ENCODE measurements around the gene C1QTNF12.

The C1QTNF12 gene

GRCh38 chr1:1234180-1234808, 12.2 kb downstream of the C1QTNF12 start:
- Mint-ChIP-seq H3K4me3 (peak overlapping the region; percentile 14), H3K27me3 (ENCODE audit: low read depth) (no peaks in the 10 kb centered on the region), H3K4me1 (ENCODE audit: low read depth) (peaks cover 21% of the 10 kb centered on the region), H3K9me3 (no peaks in the 10 kb centered on the region), H3K27ac (peak overlapping the region; percentile 45), H3K36me3 (ENCODE audit: low read depth) (peaks cover 24% of the 10 kb centered on the region)

GRCh38 chr1:1233567-1233892, 13.0 kb downstream of the C1QTNF12 start:
- Mint-ChIP-seq H3K27me3 (ENCODE audit: low read depth) (no peaks in the 10 kb centered on the region), H3K27ac (peak overlapping the region; percentile 89), H3K36me3 (ENCODE audit: low read depth) (peaks cover 24% of the 10 kb centered on the region), H3K4me1 (ENCODE audit: low read depth) (peaks cover 21% of the 10 kb centered on the region), H3K4me3 (peak overlapping the region; percentile 86), H3K9me3 (no peaks in the 10 kb centered on the region)

- peak overlapping the region; percentile 86 for H3K4me3 Mint-ChIP-seq
- peak overlapping the region; percentile 89 for H3K27ac Mint-ChIP-seq
- no peaks in the 10 kb centered on the region for H3K27me3 Mint-ChIP-seq (ENCODE audit: low read depth)
- H3K36me3 Mint-ChIP-seq (ENCODE audit: low read depth): peaks cover 24% of the 10 kb centered on the region
- H3K4me1 Mint-ChIP-seq (ENCODE audit: low read depth): peaks cover 21% of the 10 kb centered on the region
- H3K9me3 Mint-ChIP-seq: no peaks in the 10 kb centered on the region
These were observed 13.5 kb downstream of the C1QTNF12 start for GRCh38 chr1:1232796-1233566.

DNA sequence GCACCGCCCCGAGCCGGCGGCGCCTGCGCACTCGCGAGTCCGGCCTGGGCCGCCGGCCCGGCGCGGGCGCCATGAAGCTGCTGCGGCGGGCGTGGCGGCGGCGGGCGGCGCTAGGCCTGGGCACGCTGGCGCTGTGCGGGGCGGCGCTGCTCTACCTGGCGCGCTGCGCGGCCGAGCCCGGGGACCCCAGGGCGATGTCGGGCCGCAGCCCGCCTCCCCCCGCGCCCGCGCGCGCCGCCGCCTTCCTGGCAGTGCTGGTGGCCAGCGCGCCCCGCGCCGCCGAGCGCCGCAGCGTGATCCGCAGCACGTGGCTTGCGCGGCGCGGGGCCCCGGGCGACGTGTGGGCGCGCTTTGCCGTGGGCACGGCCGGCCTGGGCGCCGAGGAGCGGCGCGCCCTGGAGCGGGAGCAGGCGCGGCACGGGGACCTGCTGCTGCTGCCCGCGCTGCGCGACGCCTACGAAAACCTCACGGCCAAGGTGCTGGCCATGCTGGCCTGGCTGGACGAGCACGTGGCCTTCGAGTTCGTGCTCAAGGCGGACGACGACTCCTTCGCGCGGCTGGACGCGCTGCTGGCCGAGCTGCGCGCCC, 14.2 kb downstream of the C1QTNF12 start, which contains the start of gene B3GALT6:
B3GALT6 (plus strand) TSS at position 30 of the 588 bp plus-strand sequence; CDS start at position 72, 42 bp downstream.
- peaks cover 24% of the 10 kb centered on the region for H3K36me3 Mint-ChIP-seq (ENCODE audit: low read depth)

GRCh38 chr1:1231400-1232207, 14.9 kb downstream of the C1QTNF12 start, which contains the start of gene SDF4:
SDF4 (minus strand) TSS chr1:1232001; CDS start chr1:1228772, 3,229 bp downstream.
- Mint-ChIP-seq H3K27me3 (ENCODE audit: low read depth) (no peaks in the 10 kb centered on the region), H3K4me1 (ENCODE audit: low read depth) (peaks cover 21% of the 10 kb centered on the region), H3K36me3 (ENCODE audit: low read depth) (peaks cover 24% of the 10 kb centered on the region), H3K27ac (peak within 1 kb of the TSS; percentile 88), H3K9me3 (no peaks in the 10 kb centered on the region), H3K4me3 (peak within 1 kb of the TSS; percentile 91)

More for the DNA sequence above, 14.2 kb downstream of the C1QTNF12 start, which contains the start of gene B3GALT6:
- Mint-ChIP-seq H3K4me1 (ENCODE audit: low read depth) (peaks cover 21% of the 10 kb centered on the region), H3K27me3 (ENCODE audit: low read depth) (no peaks in the 10 kb centered on the region), H3K4me3 (peak within 1 kb of the TSS; percentile 91), H3K27ac (peak within 1 kb of the TSS; percentile 88), H3K9me3 (no peaks in the 10 kb centered on the region)

DNA sequence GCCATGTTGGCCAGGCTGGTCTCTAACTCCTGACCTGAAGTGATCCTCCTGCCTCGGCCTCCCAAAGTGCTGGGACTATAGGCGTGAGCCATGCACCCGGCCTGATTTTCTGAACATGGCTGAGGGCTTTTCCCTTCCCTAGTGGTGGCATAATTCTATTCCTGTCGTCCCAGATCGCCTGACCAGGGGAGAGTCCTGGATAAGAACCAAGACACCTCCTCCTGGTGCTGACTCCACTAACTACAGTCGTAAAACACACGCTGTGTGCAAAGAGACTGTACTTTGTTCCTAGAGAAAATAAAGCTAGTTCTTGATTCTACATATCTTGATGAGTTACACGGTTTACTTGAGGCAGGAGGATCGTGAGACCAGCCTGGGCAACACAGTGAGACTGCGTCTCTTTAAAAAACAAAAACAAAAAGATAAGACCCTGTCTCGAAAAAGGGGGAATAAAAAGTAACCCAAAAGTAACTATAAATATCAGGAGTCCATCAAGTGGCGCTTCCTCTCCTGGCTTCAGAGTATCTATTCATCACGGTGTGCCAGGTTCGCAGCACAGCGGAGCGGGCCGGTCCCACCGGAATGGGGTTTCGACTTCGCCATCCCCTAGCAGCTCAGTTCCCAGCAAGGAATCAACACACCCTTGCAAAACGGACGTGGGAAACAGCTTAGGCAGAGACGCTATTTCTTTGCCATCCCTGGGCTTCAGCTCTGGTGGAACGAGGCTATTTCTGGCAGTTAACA, 15.7 kb downstream of the C1QTNF12 start:
- Mint-ChIP-seq H3K36me3 (ENCODE audit: low read depth) (peaks cover 26% of the 10 kb centered on the region), H3K27me3 (ENCODE audit: low read depth) (no peaks in the 10 kb centered on the region), H3K9me3 (no peaks in the 10 kb centered on the region), H3K27ac (peak overlapping the region; percentile 88), H3K4me1 (ENCODE audit: low read depth) (peaks cover 21% of the 10 kb centered on the region), H3K4me3 (peak overlapping the region; percentile 91)

DNA sequence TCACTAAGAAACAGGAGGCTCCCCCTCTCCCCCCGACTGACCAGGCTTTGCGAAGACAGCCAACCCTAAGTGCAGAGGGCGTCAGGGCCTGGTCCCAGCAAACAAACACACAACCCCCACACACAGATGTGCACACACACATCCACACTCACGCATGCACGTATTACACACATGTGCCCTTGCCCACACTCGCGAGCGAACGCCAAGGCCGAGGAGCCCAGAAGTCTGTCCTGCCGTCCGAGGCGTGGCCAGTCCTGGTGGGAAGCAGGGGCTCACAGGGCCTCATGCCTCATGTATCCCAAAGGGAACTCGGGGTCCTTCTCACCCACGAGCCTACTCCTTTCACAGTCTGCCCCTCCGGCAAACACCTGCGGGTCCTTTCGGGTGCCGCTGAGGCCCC, 16.8 kb downstream of the C1QTNF12 start:
- Mint-ChIP-seq H3K4me3 (peak overlapping the region; percentile 29), H3K9me3 (no peaks in the 10 kb centered on the region), H3K4me1 (ENCODE audit: low read depth) (peaks cover 21% of the 10 kb centered on the region), H3K27me3 (ENCODE audit: low read depth) (no peaks in the 10 kb centered on the region), H3K27ac (no peak overlapping the region), H3K36me3 (ENCODE audit: low read depth) (peaks cover 31% of the 10 kb centered on the region)

DNA sequence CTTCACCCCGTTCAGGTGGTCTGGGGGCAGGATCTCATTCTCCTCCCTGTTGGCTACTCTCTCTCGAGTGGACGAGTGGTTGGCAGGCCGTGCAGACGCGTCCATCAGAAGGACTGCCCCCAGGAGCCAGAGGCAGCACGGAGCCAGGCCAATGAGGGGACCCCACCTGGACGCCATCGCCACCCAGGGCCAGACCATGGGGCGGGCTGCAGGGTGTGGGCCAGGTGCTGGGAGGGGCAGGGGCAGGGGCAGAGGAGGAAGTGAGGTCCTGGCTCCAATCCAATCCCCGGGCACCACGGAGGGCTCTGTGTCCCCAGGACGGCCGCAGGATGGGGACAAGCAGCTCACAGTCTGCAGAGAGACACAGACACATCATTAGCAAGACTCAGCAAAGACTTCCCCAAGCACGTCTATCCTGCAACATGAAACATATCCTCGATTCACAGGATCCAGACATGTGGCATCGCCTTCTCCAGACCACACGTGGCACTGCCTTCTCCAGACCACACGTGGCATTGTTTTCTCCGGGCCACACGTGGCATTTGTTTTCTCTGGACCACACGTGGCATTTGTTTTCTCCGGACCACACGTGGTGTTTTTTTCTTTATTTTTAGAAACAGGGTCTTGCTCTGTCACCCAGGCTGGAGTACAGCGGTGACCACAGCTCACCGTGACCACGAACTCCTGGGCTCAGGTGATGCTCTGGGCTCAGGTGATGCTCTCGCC, 17.8 kb downstream of the C1QTNF12 start:
- peaks cover 19% of the 10 kb centered on the region for H3K4me1 Mint-ChIP-seq (ENCODE audit: low read depth)
- H3K4me3 Mint-ChIP-seq: no peak overlapping the region
- no peak overlapping the region for H3K27ac Mint-ChIP-seq
- no peaks in the 10 kb centered on the region for H3K27me3 Mint-ChIP-seq (ENCODE audit: low read depth)
- no peaks in the 10 kb centered on the region for H3K9me3 Mint-ChIP-seq
- H3K36me3 Mint-ChIP-seq (ENCODE audit: low read depth): peaks cover 27% of the 10 kb centered on the region

DNA sequence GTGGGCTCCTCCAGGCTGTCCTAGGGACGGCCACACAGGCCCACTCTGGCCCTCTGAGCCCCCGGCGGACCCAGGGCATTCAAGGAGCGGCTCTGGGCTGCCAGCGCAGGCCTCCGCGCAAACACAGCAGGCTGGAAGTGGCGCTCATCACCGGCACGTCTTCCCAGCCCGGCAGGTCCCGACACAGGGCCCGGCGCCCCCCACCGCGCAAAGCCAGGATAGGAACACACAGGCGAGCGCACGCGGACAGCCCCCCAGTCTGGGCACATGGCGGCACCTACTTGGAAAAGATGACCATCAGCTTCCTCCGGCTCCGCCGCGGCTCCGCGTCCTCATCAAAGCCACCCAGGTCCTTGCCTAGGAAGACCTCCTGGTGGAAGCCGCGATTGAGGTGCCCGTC, 18.3 kb downstream of the C1QTNF12 start:
- Mint-ChIP-seq H3K4me1 (ENCODE audit: low read depth) (peaks cover 15% of the 10 kb centered on the region), H3K9me3 (no peaks in the 10 kb centered on the region), H3K36me3 (ENCODE audit: low read depth) (peaks cover 25% of the 10 kb centered on the region), H3K27ac (no peak overlapping the region), H3K4me3 (no peak overlapping the region), H3K27me3 (ENCODE audit: low read depth) (no peaks in the 10 kb centered on the region)

DNA sequence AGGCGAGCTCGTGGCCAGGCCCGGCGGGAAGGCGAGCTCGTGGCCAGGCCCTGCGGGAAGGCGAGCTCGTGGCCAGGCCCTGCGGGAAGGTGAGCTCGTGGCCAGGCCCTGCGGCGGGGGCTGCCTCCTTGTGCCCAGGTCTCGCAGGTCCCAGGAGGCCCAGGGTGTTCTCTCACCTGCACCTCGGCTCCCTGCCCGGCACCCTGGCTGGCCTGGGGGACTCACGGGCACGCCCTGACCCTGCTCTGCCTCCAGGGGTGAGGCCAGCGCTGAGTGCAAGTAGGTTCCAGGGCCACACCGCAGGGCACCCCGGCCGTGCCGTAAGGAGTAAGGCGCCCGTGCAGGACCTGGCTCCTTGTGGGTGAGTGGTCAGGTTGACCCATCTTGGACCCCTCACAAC, 19.1 kb downstream of the C1QTNF12 start:
- Mint-ChIP-seq H3K9me3 (no peaks in the 10 kb centered on the region), H3K27ac (no peak overlapping the region), H3K4me1 (ENCODE audit: low read depth) (peaks cover 15% of the 10 kb centered on the region), H3K36me3 (ENCODE audit: low read depth) (peaks cover 33% of the 10 kb centered on the region), H3K27me3 (ENCODE audit: low read depth) (no peaks in the 10 kb centered on the region), H3K4me3 (no peak overlapping the region)

- Mint-ChIP-seq H3K9me3 (no peaks in the 10 kb centered on the region), H3K4me1 (ENCODE audit: low read depth) (peaks cover 15% of the 10 kb centered on the region), H3K4me3 (no peak overlapping the region), H3K36me3 (ENCODE audit: low read depth) (peaks cover 33% of the 10 kb centered on the region), H3K27me3 (ENCODE audit: low read depth) (no peaks in the 10 kb centered on the region), H3K27ac (no peak overlapping the region)
These were observed 19.8 kb downstream of the C1QTNF12 start for GRCh38 chr1:1226566-1227362.

DNA sequence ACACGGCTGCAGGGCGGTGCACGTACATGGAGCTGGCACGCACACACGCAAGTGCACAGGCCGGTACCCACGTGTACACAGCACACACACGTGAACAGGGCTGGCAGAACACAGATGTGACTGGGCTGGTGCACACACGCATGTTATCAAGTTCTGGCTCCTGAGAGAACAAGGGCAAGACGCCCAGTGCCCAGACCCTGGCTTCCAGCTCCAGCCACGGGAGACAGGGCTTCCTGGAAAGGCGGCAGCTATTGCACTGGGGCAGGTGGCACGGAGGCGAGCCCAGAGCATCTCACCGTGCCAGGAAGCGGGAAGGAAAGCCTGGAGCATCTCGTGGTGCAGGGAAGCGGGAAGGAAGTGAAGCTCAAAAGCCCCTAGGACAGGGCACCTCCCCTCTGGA, 20.6 kb downstream of the C1QTNF12 start:
- Mint-ChIP-seq H3K36me3 (ENCODE audit: low read depth) (peaks cover 33% of the 10 kb centered on the region), H3K27ac (no peak overlapping the region), H3K4me3 (no peak overlapping the region), H3K4me1 (ENCODE audit: low read depth) (peaks cover 14% of the 10 kb centered on the region), H3K9me3 (no peaks in the 10 kb centered on the region), H3K27me3 (ENCODE audit: low read depth) (no peaks in the 10 kb centered on the region)
